Glomerular endothelial cell (primary cell): ENCODE data around the gene COL4A2. TPM values are rescaled to one million over a fixed set of nuclear protein-coding genes. Genes with fewer than 3 reads are reported as not detected.

Source experiments
- DNase-seq: peaks from one replicate; pipeline ENCODE4 v3.0.0-alpha.2; 2011; ENCODE audit warnings: low read depth, low spot score; ENCODE audit errors: extremely low read depth
- total RNA-seq: library from RNA; depleted of rRNA; stranded (reverse); fragments of >200 nt; gene quantifications from 2 replicates; pipeline ENCODE4 v1.2.3, GENCODE V29; 2015

The COL4A2 gene
- 1,851 and 3,750 TPM in 2 replicates for total RNA-seq

- no peak for DNase-seq
Measured at GRCh38 chr13:110306960-110307766, at the start of gene COL4A2, which contains the start of gene COL4A1. TSS of gene COL4A2 (plus strand) at chr13:110307284. CDS start at chr13:110307904, 620 bp downstream. TSS of gene COL4A1 (minus strand) at chr13:110307157. CDS start at chr13:110307027, 130 bp downstream.

- DNase-seq = no peak
Measured at GRCh38 chr13:110257408-110257807, 49.7 kb upstream of the COL4A2 start.

- DNase-seq = peak; percentile 79
Measured at GRCh38 chr13:110258876-110259631, 48.0 kb upstream of the COL4A2 start.

DNA sequence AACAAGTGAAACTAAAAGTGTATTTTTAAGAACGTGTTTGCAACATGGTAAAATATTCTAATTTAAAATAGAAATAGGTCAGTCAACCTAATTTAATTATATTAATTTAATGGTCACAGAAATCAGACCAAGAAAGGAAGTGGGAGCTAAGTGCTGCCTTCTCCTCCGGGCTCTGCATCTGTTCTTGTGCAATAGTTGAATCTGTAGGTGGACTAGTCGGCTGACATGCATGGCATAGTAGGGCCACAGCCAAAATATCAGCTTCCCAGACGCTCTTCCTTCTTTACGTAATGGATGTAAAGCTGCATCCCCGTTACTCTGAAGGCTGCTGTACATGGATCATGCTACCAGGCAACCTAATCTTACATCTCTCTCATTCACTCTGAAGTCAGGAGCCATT is 47.4 kb upstream of the COL4A2 start:
- no peak for DNase-seq

DNA sequence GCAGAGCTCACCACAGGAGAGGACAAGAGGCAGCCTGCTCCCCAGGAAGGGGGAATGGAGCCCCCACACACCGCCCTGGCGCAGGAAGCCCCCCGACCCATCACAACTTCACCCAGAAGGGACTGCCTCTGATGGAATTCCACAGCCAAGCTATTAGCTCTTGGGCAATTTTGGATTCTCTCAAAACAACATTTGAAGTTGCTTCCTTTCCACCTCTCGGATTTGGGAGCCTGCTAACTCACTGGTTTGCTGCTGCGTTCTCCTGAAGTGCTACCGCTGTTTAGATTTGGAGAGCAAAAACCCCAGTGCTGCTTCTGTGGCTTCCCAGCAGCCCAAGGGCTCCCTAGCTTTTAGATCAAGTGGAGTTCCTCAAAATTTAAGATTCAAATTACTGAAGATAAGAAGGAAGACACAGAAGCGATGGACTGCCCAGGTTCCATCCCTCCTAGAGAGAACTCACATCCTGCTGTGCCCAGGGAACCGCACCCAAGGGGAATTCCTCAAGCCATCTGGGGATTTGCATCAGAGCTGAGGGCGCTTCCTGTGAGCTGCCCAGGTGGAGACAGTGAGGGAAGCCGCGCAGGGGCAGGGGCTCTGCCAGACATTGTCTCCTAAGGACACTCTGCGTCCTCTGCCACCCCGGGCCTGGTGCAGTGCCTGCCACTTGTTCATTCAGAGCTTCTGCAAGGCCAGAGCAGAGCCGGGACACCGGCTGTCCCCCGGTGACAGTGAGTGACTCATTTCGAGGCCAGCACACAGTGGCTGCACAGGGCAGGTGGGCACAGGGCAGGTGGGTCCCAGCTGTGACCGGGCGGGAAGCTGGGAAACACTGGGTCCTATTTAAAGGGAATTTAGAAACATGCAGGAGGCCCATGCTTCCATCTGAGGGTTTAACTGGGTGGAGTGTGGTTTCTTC is 45.7 kb upstream of the COL4A2 start:
- DNase-seq = no peak

GRCh38 chr13:110262082-110262436 is 45.0 kb upstream of the COL4A2 start:
- DNase-seq = no peak

- DNase-seq = peak; percentile 55
Measured at GRCh38 chr13:110262508-110263291, 44.4 kb upstream of the COL4A2 start.

GRCh38 chr13:110263404-110263803 is 43.7 kb upstream of the COL4A2 start:
- DNase-seq = no peak

DNA sequence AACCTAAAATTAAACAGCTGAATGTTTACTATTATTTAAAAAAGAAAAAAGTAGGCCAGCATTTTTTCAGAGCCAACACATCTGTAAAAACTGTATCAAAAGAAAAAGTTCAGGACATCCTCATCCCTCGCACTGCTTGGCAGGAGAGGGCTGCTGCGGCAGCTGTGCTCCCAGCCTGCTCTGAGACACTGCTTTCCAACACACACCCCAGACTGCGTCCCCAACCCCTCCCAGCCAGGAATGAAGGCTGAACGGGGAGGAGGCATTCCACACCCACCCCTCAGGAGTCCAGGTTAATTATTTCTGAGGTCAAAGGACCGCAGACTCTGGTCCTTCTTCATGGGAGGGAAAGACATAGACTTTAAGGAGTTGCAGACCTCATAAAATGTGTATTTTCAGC is 43.2 kb upstream of the COL4A2 start:
- DNase-seq = no peak

- no peak for DNase-seq
Measured at GRCh38 chr13:110264685-110265275, 42.3 kb upstream of the COL4A2 start.

- DNase-seq = no peak
Measured at GRCh38 chr13:110265341-110265681, 41.8 kb upstream of the COL4A2 start.

DNA sequence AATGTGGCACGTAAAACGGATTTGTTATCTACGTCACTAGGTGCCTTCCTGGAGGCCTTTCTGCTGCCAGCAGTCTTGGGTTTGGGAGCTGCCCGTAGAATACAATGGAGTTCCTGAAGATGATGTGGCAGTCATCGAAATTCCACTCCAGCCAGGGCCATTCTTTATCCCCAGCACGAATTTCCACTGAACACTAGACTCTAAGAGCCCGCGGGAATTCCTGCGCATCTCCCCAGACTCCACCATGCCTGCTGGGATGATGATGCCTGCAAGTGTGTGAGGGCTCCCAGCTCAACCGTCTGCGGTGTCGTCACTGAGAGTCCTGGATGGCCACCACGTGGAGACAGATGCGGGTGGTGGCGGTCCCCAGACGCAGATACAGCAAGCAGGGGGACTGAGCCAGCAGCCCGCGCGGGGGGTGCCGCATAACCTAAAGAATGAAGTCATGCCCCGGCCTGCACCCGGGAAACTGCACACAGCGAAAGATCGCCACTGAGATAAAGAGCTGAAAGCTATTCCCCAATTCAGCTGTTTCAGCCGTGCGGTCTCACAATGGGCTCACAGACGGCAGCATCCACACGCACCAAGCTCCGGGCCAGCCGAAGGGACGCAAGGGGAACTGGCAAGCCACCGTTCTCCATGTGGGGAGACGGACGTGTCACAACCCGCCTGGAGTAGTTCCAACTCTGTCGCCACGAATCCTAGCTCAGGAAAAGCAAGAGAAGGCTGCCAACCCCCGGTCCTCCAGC is 41.2 kb upstream of the COL4A2 start:
- DNase-seq = peak; percentile 74

DNA sequence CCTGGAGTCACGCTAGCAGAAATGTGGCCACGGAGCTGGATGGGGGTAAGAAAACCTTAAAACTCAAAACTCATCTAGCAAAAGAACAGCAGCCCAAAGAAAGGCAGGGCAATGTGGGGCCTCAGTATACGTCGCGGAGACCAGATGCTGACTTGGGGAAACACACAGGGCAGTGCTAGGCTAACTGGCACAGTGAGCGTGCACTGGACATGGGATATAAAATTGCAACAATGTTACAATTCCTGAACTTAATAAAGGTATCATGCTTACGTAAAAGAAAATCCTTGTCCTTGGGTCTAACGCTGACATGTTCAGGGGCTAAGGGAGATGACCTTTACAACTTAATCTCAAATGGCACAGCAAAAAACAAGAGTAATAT is 40.7 kb upstream of the COL4A2 start:
- DNase-seq = no peak

DNA sequence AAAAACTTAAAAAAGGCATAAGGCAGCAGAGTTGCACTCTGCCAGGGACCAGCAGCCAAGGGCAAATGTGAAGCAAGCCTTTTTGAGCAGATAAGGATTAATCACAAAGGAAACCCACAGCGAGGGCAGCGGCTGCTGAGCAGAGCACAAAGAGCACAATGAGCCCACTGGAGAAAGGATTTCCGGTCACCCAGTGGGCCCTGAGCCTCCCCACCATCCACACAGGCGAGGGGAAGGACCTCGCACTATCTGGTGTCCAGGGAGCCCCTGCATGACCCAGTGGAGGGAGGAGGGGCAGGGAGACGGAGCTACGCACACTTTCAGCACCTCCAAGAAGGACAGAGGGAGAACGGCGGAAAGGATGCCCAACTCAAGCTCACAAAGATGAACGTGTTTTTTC is 40.1 kb upstream of the COL4A2 start:
- DNase-seq = no peak

DNA sequence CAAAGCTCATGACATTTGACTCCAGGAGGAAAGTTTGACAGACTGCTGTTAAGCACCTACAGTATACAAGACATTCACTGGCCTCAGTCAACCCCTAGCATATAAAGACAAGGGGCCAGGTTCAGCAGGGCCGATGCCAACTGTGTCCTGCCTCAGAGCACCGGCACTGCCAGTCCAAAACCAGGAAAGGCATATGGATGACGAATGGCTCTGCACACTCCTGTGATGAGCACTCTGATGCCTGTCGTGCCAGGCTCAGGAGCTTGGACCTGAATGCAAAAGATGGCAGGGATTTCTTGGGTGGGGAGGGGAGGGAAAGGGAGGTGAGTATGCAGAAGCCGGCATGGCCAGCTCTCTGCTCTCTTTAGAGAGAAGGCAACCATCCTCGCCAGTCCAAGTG is 39.0 kb upstream of the COL4A2 start:
- DNase-seq = no peak

DNA sequence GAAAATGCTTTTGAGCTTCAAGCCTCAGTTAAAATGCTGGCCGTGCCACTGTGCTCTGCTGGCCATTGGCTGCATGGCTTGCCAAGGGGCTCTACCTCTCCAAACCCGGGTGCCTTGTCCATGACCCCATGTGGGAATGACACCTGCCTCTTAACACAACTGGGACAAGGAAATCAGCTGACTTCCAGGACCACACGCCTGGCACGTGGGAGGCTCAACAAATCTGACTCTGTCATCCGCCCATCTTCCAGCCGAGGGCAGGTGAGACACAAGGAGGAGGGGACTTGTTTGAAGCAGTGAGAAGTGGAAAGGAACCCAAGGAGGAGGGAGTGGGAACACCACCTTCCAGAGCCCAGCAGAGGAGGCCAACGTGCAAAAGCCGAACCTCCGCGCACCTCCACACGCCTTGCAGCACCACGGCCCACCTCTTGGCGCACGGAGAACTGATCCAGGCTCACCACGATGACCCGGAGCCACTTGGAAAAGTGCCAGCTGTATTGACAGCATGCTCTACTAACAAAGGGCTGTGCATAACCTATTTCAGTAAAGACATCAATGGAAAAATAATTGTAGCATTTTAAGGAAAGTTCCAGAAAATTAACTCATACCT is 38.4 kb upstream of the COL4A2 start:
- DNase-seq = no peak

GRCh38 chr13:110269509-110270185 is 37.4 kb upstream of the COL4A2 start:
- no peak for DNase-seq

DNA sequence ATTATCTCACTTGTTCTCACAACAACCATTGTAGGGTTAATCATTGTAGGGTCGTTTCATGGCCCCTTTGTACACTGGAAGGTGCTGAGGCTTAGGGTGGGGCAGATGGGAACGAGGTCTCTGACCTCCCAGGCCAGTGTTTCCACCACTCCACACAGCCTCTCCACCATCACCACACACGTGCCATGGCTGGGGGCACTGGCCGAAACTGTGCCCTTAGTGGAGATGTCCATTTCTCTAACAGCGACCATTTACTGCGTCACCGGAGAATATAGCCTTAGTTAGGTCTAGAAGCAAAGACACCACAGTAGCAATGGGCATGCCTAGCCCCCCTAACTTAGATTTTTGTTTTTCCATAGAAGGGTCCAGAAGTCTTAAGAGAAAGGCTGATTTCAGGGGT is 36.6 kb upstream of the COL4A2 start:
- no peak for DNase-seq
